Measurements from ENCODE around the gene MSANTD3. TPM values are rescaled to one million over a fixed set of nuclear protein-coding genes. Genes with fewer than 3 reads are reported as not detected.
"Not testable (repeated sequence)": the region's sequence is repeated elsewhere in the genome, so short reads cannot be mapped to it uniquely, and the experiment has no call there.

Gene MSANTD3
- total RNA-seq, 1 experiment from 2014 or later, result 86.9 TPM

GRCh38 chr9:100440071-100440470 lies 13.1 kb downstream of the MSANTD3 start:
- Histone ChIP-seq H3K4me3 (ENCODE audit: low read length) (no peak overlapping the region), H2AFZ (ENCODE audit: low read length) (no peak overlapping the region), H3K9ac (ENCODE audit: low read length) (no peak overlapping the region), H3K27me3 (ENCODE audit: low read length) (no peaks in the 10 kb centered on the region), H4K20me1 (ENCODE audit: low read length) (peaks cover 7% of the 10 kb centered on the region; the same call in 1 of the 2 replicates), H3K9me3 (ENCODE audit: low read length) (no peaks in the 10 kb centered on the region), H3K4me1 (ENCODE audit: insufficient read depth, low read length) (no peaks in the 10 kb centered on the region), H3K4me2 (ENCODE audit: low read length) (no peak overlapping the region), H3K36me3 (ENCODE audit: low read depth, low read length) (peaks cover 3% of the 10 kb centered on the region; the same call in 1 of the 2 replicates), H3K79me2 (ENCODE audit: low read length) (peaks cover 62% of the 10 kb centered on the region), H3K9me2 (replicated peaks; ENCODE audit: low read length) (no peaks in the 10 kb centered on the region), H3F3A (ENCODE audit: low read length, unreplicated experiment) (no peaks in the 10 kb centered on the region), H3K27ac (ENCODE audit: low read length) (no peak overlapping the region)
- DNase-seq (no peak), ATAC-seq (no peak)
- no peak for TF ChIP-seq CTCF (conservative IDR thresholded peaks at IDR 0.05; ENCODE audit: low read depth, low read length)
- BruUV-seq (replicated peaks), result no TSS peak
- intact Hi-C loops (cut with micrococcal nuclease), result no loop called here
- POLR2A ChIA-PET (ENCODE audit: unreplicated experiment), result no interaction called here
- CTCF ChIA-PET, result no interaction called here

GRCh38 chr9:100440487-100440886 lies 13.5 kb downstream of the MSANTD3 start:
- H3K27me3 ChIP-seq (ENCODE audit: low read length); H3K27ac ChIP-seq (ENCODE audit: low read length); CTCF ChIA-PET; H3K9me3 ChIP-seq (ENCODE audit: low read length); H3K4me1 ChIP-seq (ENCODE audit: insufficient read depth, low read length); H3K9ac ChIP-seq (ENCODE audit: low read length); H2AFZ ChIP-seq (ENCODE audit: low read length); intact Hi-C loops (cut with micrococcal nuclease); BruUV-seq (replicated peaks); H3K9me2 ChIP-seq (replicated peaks; ENCODE audit: low read length); ATAC-seq; H3F3A ChIP-seq (ENCODE audit: low read length, unreplicated experiment); DNase-seq; H3K4me3 ChIP-seq (ENCODE audit: low read length); H3K4me2 ChIP-seq (ENCODE audit: low read length); H3K36me3 ChIP-seq (ENCODE audit: low read depth, low read length); H4K20me1 ChIP-seq (ENCODE audit: low read length): not testable (repeated sequence)
- H3K79me2 ChIP-seq (ENCODE audit: low read length), result peaks cover 58% of the 10 kb centered on the region
- POLR2A ChIA-PET (ENCODE audit: unreplicated experiment), result interaction anchor here (0.7 kb wide), 1 partner anchor 13 kb away, joined by 15 read pairs; no protein-coding TSS in a partner anchor

- POLR2A ChIA-PET (ENCODE audit: unreplicated experiment), result no interaction called here
Observed at GRCh38 chr9:100441911-100442361, 15.0 kb downstream of the MSANTD3 start.

More at GRCh38 chr9:100441911-100442361, 15.0 kb downstream of the MSANTD3 start:
- no peak overlapping the region for H3K4me3 ChIP-seq (ENCODE audit: low read length)
- H4K20me1 ChIP-seq (ENCODE audit: low read length), result peaks cover 7% of the 10 kb centered on the region; the same call in 1 of the 2 replicates
- DNase-seq (no peak), ATAC-seq (no peak)
- no peak overlapping the region for H3K9ac ChIP-seq (ENCODE audit: low read length)
- H3K79me2 ChIP-seq (ENCODE audit: low read length), result peaks cover 45% of the 10 kb centered on the region
- H3F3A ChIP-seq (ENCODE audit: low read length, unreplicated experiment), result no peaks in the 10 kb centered on the region
- peaks cover 3% of the 10 kb centered on the region; the same call in 1 of the 2 replicates for H3K36me3 ChIP-seq (ENCODE audit: low read depth, low read length)
- H3K9me3 ChIP-seq (ENCODE audit: low read length), result no peaks in the 10 kb centered on the region
- BruUV-seq (replicated peaks), result no TSS peak
- H3K9me2 ChIP-seq (replicated peaks; ENCODE audit: low read length), result no peaks in the 10 kb centered on the region
- intact Hi-C loops (cut with micrococcal nuclease), result no loop called here
- no peak overlapping the region for H2AFZ ChIP-seq (ENCODE audit: low read length)
- no peaks in the 10 kb centered on the region for H3K27me3 ChIP-seq (ENCODE audit: low read length)
- no peak overlapping the region for H3K4me2 ChIP-seq (ENCODE audit: low read length)
- CTCF ChIA-PET, result no interaction called here
- TF ChIP-seq EZH2phosphoT487 (IDR thresholded peaks at IDR 0.05; ENCODE audit: borderline replicate concordance, low read length) (no peak), CTCF (conservative IDR thresholded peaks at IDR 0.05; ENCODE audit: low read depth, low read length) (no peak), EZH2 (IDR thresholded peaks at IDR 0.05; ENCODE audit: low read length, unreplicated experiment) (no peak)
- no peak overlapping the region for H3K27ac ChIP-seq (ENCODE audit: low read length)
- H3K4me1 ChIP-seq (ENCODE audit: insufficient read depth, low read length), result no peaks in the 10 kb centered on the region
